ENCODE results near the gene GPRC5A.

Gene GPRC5A

DNA sequence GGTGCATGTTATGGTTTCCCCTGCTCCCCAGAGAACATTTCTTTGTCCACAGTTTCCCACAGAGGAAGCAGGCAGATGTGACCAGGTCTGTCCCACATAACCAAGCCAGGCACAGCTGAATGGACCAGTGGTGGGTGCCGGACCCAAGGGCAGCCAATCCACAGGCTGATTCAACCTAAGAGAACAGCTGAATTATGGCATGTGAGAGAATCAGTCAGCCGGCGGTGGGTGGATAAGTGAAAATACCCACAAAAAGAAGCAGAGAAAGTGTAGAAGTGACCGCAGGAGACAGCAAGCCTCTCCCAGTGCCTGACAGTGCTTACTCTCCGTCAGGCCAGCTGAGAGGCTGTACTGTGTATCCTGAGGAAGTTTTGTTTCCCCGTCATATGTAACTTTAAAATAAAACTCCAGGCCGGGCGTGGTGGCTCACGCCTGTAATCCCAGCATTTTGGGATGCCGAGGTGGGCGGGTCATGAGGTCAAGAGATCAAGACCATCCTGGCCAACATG, 45.7 kb downstream of the GPRC5A start:
- Histone ChIP-seq H3K27ac (ENCODE audit: low read length) (no peak overlapping the region), H3K4me2 (ENCODE audit: low read depth, low read length) (no peak overlapping the region), H2AFZ (ENCODE audit: low read length) (no peak overlapping the region), H3K4me3 (ENCODE audit: low read length) (no peak overlapping the region), H4K20me1 (ENCODE audit: insufficient read depth, low read length) (no peaks in the 10 kb centered on the region), H3K79me2 (ENCODE audit: low read length) (no peaks in the 10 kb centered on the region), H3K9me2 (replicated peaks; ENCODE audit: insufficient read depth, low read length) (no peaks in the 10 kb centered on the region), H3K4me1 (ENCODE audit: low read length) (peaks cover 11% of the 10 kb centered on the region), H3F3A (ENCODE audit: insufficient read depth, low read length) (no peaks in the 10 kb centered on the region; the same call in 1 of the 2 replicates), H3K36me3 (replicated peaks; ENCODE audit: insufficient read depth, low read length) (no peaks in the 10 kb centered on the region), H3K9ac (ENCODE audit: low read length) (no peak overlapping the region), H3K9me3 (replicated peaks; ENCODE audit: insufficient read depth, low read length) (no peaks in the 10 kb centered on the region), H3K27me3 (replicated peaks; ENCODE audit: insufficient read depth, low read length) (no peaks in the 10 kb centered on the region)
- no peak for DNase-seq
- no peak for TF ChIP-seq EZH2 (optimal IDR thresholded peaks at IDR 0.05; ENCODE audit: low read depth, low read length)
- no peak for TF ChIP-seq CTCF (IDR thresholded peaks at IDR 0.05; ENCODE audit: low read length)
- no peak for TF ChIP-seq EZH2phosphoT487 (IDR thresholded peaks at IDR 0.05; ENCODE audit: low read length)

DNA sequence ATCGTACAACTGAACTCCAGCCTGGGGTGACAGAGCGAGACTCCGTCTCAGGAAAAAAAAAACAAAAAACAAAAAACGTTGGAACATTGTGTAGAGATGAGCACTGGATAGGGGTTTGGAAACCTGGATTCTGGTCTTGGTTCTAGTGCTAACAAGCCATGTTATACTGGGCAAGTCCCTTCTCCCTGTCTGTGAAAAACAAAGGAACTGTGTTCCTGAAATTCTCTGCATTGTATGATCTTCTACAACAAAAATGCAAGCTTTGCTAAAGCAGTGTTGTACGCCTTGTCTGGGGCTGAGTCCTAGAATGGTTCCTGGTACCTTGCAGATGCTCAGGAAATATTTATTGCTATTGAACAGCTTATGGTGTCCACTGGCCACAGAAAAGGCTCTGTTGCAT, 47.2 kb downstream of the GPRC5A start:
- H3K4me3 ChIP-seq (ENCODE audit: low read length): no peak overlapping the region
- H3K27me3 ChIP-seq (replicated peaks; ENCODE audit: insufficient read depth, low read length): no peaks in the 10 kb centered on the region
- H3K9me2 ChIP-seq (replicated peaks; ENCODE audit: insufficient read depth, low read length): no peaks in the 10 kb centered on the region
- DNase-seq: no peak
- TF ChIP-seq EZH2 (optimal IDR thresholded peaks at IDR 0.05; ENCODE audit: low read depth, low read length) (no peak), CTCF (IDR thresholded peaks at IDR 0.05; ENCODE audit: low read length) (no peak), EZH2phosphoT487 (IDR thresholded peaks at IDR 0.05; ENCODE audit: low read length) (no peak)
- no peaks in the 10 kb centered on the region for H3K36me3 ChIP-seq (replicated peaks; ENCODE audit: insufficient read depth, low read length)
- H3K9ac ChIP-seq (ENCODE audit: low read length): no peak overlapping the region
- no peaks in the 10 kb centered on the region for H4K20me1 ChIP-seq (ENCODE audit: insufficient read depth, low read length)
- peaks cover 3% of the 10 kb centered on the region; the same call in 1 of the 2 replicates for H3K79me2 ChIP-seq (ENCODE audit: low read length)
- H3K4me1 ChIP-seq (ENCODE audit: low read length): peaks cover 11% of the 10 kb centered on the region
- H3K27ac ChIP-seq (ENCODE audit: low read length): no peak overlapping the region
- H3K4me2 ChIP-seq (ENCODE audit: low read depth, low read length): no peak overlapping the region
- H3F3A ChIP-seq (ENCODE audit: insufficient read depth, low read length): no peaks in the 10 kb centered on the region; the same call in 1 of the 2 replicates
- no peak overlapping the region for H2AFZ ChIP-seq (ENCODE audit: low read length)
- no peaks in the 10 kb centered on the region for H3K9me3 ChIP-seq (replicated peaks; ENCODE audit: insufficient read depth, low read length)

DNA sequence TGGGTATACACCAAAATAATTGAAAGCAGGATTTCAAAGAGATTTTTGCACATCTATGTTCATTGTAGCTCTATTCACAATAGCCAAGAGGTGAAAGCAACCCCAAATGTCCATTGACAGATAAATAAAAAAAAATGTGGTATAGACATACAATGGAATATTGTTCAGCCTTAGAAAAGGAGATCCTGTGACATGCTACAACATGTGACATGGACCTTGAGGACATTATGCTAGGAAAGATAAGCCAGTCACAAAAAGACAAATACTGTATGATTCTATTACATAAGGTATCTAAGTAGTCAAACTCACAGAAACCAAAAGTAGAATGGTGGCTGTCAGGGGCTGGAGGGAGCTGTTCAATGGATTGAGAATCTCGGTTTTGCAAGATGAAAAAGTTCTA, 48.5 kb downstream of the GPRC5A start:
- peaks cover 11% of the 10 kb centered on the region for H3K4me1 ChIP-seq (ENCODE audit: low read length)
- no peak overlapping the region for H3K9ac ChIP-seq (ENCODE audit: low read length)
- TF ChIP-seq CTCF (IDR thresholded peaks at IDR 0.05; ENCODE audit: low read length): no peak
- no peak for TF ChIP-seq EZH2phosphoT487 (IDR thresholded peaks at IDR 0.05; ENCODE audit: low read length)
- TF ChIP-seq EZH2 (optimal IDR thresholded peaks at IDR 0.05; ENCODE audit: low read depth, low read length): no peak
- H3K27ac ChIP-seq (ENCODE audit: low read length): no peak overlapping the region
- H3K36me3 ChIP-seq (replicated peaks; ENCODE audit: insufficient read depth, low read length): no peaks in the 10 kb centered on the region
- H3F3A ChIP-seq (ENCODE audit: insufficient read depth, low read length): no peaks in the 10 kb centered on the region; the same call in 1 of the 2 replicates
- H3K4me3 ChIP-seq (ENCODE audit: low read length): no peak overlapping the region
- DNase-seq: no peak
- no peak overlapping the region for H3K4me2 ChIP-seq (ENCODE audit: low read depth, low read length)
- H3K9me3 ChIP-seq (replicated peaks; ENCODE audit: insufficient read depth, low read length): no peaks in the 10 kb centered on the region
- no peaks in the 10 kb centered on the region for H4K20me1 ChIP-seq (ENCODE audit: insufficient read depth, low read length)
- H3K79me2 ChIP-seq (ENCODE audit: low read length): peaks cover 11% of the 10 kb centered on the region; the same call in 1 of the 2 replicates
- H3K27me3 ChIP-seq (replicated peaks; ENCODE audit: insufficient read depth, low read length): no peaks in the 10 kb centered on the region
- no peak overlapping the region for H2AFZ ChIP-seq (ENCODE audit: low read length)
- H3K9me2 ChIP-seq (replicated peaks; ENCODE audit: insufficient read depth, low read length): no peaks in the 10 kb centered on the region

All from MM.1S (cell line).